ENCODE measurements around the gene PGGT1B. TPM values are rescaled to one million over a fixed set of nuclear protein-coding genes. Genes with fewer than 3 reads are reported as not detected.

The PGGT1B gene
- total RNA-seq, result 12.4 and 12.5 TPM in 2 replicates

DNA sequence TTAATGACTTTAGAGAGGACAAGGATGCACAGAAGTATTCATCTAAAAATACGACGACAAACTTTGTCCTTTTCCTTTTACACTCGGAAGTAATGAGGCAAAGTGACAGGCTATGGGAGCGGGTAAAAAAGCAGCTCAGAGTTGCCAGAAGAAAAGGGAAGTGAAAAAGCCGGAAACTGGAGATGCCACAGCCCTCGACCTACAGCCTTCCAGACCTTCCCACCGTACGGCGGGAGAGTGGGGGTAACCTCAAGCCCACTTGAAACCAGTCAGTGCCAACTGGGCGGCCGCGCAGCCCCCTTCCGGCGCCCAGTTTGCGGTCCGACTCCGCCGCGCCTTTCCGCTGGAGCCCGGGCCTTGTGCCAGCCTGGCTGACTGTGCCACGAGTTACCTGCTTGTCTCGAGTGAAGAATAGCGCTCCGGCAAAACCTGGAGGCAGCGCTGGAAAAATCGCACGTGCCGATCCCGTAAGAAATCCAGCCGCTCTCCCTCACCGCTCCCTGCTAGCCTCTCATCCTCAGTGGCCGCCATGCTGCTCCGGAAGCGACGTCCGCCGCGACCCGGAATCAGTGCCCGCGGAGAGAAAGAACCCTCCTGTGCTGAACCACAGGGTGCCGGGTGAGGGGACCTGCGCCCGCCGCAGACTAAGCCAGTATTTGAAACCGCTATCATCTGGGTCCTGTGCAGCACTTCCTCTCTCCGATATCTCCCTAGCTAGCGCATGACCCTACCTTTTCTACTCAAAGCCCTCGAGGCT, at the start of gene PGGT1B:
PGGT1B (minus strand) TSS at position 557 of the 757 bp plus-strand sequence; CDS start at position 531, 26 bp downstream.

DNA sequence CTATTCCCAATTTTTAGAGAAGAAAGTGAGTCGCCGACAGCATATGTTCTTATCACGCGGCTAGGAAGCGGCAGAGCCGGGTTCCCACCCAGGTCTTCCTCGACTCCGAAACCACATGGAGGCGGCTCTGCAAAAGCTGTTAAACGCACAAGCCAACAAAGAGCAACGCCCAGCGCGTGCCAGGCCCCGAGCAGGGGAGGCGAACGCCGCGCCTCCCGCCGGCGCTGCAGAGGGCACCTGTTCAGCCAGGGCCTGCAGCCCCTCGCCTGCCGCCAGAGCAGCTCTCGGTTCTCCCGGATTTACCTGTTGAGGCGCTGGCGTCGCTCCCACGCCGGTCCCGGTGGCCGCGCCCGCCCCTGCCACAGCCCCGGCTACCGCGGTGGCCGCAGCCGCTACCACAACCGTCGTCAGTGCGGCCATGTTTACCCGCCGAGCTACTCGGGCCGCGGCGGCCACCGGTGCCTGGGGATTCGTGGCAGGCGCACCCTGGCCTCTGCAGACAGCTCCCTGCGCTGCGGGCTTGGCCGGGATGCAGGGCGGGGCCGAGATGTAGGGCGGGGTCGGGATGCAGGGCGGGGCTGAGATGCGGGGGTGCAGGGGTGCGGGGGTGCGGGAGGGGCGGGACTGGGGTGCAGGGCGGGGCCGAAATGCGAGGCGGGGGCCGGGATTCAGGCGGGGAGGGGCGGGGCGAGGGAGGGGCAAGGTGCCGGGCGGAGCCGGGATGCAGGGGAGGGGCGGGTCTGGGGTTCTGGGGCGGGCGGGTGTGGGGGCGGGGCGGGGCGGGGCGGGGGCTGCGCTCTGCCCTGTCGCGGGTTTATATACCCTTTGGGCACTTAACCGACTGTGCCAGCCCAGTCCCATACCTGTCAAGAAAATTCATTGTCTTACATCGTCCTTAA, 33.7 kb upstream of the PGGT1B start, which contains the start of gene CCDC112:
CCDC112 (minus strand) TSS at position 531 of the 899 bp plus-strand sequence; CDS start at position 420, 111 bp downstream.

DNA sequence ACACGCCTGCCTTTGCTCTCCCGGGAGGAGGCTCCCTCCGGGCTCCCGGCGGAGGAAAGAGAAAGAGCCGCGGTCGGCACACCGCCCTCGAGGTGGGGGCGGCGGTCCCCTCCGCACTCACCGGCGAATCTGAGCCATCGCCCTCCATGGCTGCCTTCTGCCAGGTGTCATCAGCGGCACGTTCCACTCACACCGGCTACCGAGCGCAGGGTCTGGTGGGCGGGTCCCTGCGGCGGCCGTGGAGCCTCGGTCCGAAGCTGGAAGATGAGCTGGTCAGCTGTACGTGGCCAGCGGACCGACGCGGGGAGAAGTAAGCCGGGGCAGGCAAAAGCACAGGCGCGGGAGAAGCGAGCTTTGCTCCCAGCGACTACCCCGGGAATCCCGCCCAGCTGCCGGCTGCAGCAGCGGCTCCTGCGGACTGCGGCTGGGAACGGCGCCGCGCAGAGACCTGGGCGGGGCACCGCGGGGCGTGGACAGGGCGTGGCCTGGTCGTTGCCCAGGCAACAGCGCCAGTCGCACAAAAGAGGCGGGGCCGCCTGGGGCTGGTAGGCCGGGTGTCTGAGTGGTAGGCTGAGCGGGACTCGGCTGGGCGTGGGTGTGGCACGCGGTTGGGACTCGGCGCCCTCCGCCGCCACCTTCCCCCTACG, 93.1 kb downstream of the PGGT1B start, which contains the start of gene TRIM36:
TRIM36 (minus strand) TSS at position 422 of the 647 bp plus-strand sequence; CDS start at position 148, 274 bp downstream.

Other genes starting within 250 kb of the PGGT1B start
- gene TRIM36, start 93.0 kb downstream of the PGGT1B start, total RNA-seq, result 0.23 and 0.42 TPM in 2 replicates
- 1.9 and 4.3 TPM in 2 replicates for gene CCDC112, start 33.8 kb upstream of the PGGT1B start, total RNA-seq